Thoracic aorta endothelial cell (primary cell): Measurements from ENCODE around the gene ZAR1. TPM values are rescaled to one million over a fixed set of nuclear protein-coding genes. Genes with fewer than 3 reads are reported as not detected.

Experiments used
- total RNA-seq: library from RNA; depleted of rRNA; stranded (reverse); fragments of >200 nt; gene quantifications from 2 replicates; pipeline ENCODE4 v1.2.3, GENCODE V29; 2012

ZAR1 gene, protein sequence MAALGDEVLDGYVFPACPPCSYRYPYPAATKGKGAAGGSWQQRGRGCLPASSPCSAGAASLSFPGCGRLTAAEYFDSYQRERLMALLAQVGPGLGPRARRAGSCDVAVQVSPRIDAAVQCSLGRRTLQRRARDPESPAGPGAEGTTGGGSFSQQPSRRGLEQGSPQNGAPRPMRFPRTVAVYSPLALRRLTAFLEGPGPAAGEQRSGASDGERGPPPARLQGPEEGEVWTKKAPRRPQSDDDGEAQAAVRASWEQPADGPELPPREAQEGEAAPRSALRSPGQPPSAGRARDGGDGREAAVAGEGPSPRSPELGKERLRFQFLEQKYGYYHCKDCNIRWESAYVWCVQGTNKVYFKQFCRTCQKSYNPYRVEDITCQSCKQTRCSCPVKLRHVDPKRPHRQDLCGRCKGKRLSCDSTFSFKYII
- total RNA-seq, result not detected in 2 replicates

DNA sequence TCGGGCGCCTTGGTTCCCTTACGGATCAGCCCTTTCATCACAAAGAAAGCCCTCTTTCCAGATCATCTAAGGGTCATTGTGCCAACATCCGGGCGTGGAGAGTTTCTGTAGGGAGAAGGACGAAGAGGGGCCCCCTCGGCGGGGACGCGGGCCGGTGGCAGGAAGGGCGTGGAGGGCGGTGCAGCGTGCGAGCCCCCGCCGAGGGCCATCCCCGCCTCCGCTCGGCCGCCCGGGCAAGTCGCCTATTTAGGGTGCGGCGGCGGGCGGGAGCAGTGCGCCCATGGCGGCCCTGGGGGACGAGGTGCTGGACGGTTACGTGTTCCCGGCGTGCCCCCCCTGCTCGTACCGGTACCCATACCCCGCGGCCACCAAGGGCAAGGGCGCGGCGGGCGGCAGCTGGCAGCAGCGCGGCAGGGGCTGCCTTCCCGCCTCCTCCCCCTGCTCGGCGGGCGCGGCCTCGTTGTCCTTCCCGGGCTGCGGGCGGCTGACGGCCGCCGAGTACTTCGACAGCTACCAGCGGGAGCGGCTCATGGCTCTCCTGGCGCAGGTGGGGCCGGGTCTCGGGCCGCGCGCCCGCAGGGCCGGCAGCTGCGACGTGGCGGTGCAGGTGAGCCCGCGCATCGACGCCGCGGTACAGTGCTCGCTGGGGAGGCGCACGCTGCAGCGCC lies at the start of gene ZAR1:
Gene ZAR1, plus strand, starts transcription at position 241 of the 668 bp plus-strand sequence. Its CDS starts 40 bp downstream, at position 281.

DNA sequence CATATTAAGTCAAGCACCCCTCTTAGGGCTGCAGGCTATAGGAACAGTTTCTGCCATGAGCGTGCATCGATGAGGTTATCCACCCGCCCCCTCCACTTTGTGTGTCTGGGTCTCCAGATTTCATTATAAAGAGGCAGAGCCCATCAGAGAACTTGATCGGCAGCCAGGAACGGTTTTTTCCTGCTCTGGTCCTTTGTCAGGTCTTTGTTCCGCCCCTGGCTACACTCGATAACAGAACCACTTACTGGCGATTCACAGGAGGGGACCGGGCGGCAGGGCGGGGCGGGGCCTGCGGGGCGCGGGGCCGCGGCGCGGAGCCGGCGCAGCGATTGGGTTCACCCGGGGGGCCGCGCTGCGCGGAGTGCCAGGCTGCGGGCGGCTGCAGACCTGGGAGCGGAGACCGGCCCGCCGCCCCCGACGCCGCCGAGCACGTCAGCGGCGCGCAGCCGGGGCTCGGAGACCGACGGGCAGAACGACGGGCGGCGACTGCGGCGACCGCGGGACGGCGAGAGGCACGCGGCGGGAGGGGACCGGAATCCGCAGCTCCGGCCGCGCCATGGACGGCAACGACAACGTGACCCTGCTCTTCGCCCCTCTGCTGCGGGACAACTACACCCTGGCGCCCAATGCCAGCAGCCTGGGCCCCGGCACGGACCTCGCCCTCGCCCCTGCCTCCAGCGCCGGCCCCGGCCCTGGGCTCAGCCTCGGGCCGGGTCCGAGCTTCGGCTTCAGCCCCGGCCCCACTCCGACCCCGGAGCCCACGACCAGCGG lies 6.9 kb upstream of the ZAR1 start, which contains the start of gene SLC10A4:
Gene SLC10A4, plus strand, starts transcription at position 338 of the 771 bp plus-strand sequence. Its CDS starts 219 bp downstream, at position 557.

Other genes starting within 250 kb of the ZAR1 start
- 0.27 and 1.4 TPM in 2 replicates for gene TEC, start 220.4 kb upstream of the ZAR1 start, total RNA-seq
- 27.7 and 52.6 TPM in 2 replicates for gene SLAIN2, start 148.7 kb upstream of the ZAR1 start, total RNA-seq
- 0.07 and 0.27 TPM in 2 replicates for gene SLC10A4, start 6.9 kb upstream of the ZAR1 start, total RNA-seq